Trophoblast cell (in vitro differentiated cells and primary cell): Measurements from ENCODE around the gene MMP15.

Experiments
- DNase-seq, 2 donors: peaks; one replicate each; pipeline ENCODE4 v3.0.0-alpha.2; 2016
- H2AFZ ChIP-seq: 2 replicates; pipeline ENCODE4 v1.6.1; 2013; ENCODE audit warnings: low read length, moderate library complexity, mild to moderate bottlenecking; ENCODE audit not compliant: insufficient read depth, poor library complexity
- H2AK5ac ChIP-seq: 2 replicates; pipeline ENCODE4 v1.6.1; 2013; ENCODE audit warnings: mild to moderate bottlenecking, low read length
- H2BK120ac ChIP-seq: 2 replicates; pipeline ENCODE4 v1.6.1; 2013; ENCODE audit warnings: low read length, mild to moderate bottlenecking, moderate library complexity; ENCODE audit not compliant: insufficient read depth, poor library complexity
- H2BK12ac ChIP-seq: 2 replicates; pipeline ENCODE4 v1.6.1; 2013; ENCODE audit warnings: mild to moderate bottlenecking, low read length, moderate library complexity
- H2BK5ac ChIP-seq: 2 replicates; pipeline ENCODE4 v1.6.1; 2013; ENCODE audit warnings: low read length, low read depth, moderate library complexity, mild to moderate bottlenecking; ENCODE audit not compliant: poor library complexity
- H3K14ac ChIP-seq: 2 replicates; pipeline ENCODE4 v1.6.1; 2013; ENCODE audit warnings: mild to moderate bottlenecking, low read length
- H3K18ac ChIP-seq: 2 replicates; pipeline ENCODE4 v1.6.1; 2013; ENCODE audit warnings: mild to moderate bottlenecking, low read length
- H3K23ac ChIP-seq: 2 replicates; pipeline ENCODE4 v1.6.1; 2013; ENCODE audit warnings: low read length
- H3K27ac ChIP-seq: 2 replicates; pipeline ENCODE4 v1.5.1; 2013; ENCODE audit warnings: low read depth, mild to moderate bottlenecking, inconsistent platforms, low read length, moderate library complexity
- H3K27me3 ChIP-seq: 2 replicates; pipeline ENCODE4 v1.6.1; 2013; ENCODE audit warnings: inconsistent platforms, mild to moderate bottlenecking, low read length, moderate library complexity; ENCODE audit not compliant: insufficient read depth
- H3K36me3 ChIP-seq, 2 experiments: 1 replicate in 1 of 2; 2 replicates in 1 of 2; pipeline ENCODE4 v1.6.1; 2013; ENCODE audit warnings: low read length in 2 of 2, mild to moderate bottlenecking in 2 of 2, moderate library complexity in 1 of 2; ENCODE audit not compliant: insufficient read depth in 2 of 2, control insufficient read depth in 1 of 2
- H3K4ac ChIP-seq: 2 replicates; pipeline ENCODE4 v1.6.1; 2013; ENCODE audit warnings: low read depth, mild to moderate bottlenecking, low read length, moderate library complexity
- H3K4me1 ChIP-seq, 2 experiments: 1 replicate in 1 of 2; 2 replicates in 1 of 2; pipeline ENCODE4 v1.6.1; 2013; ENCODE audit warnings: low read length in 2 of 2, mild to moderate bottlenecking in 2 of 2, moderate library complexity in 1 of 2; ENCODE audit not compliant: insufficient read depth in 2 of 2, control insufficient read depth in 1 of 2
- H3K4me2 ChIP-seq: 2 replicates; pipeline ENCODE4 v1.6.1; 2013; ENCODE audit warnings: inconsistent platforms, mild to moderate bottlenecking, low read length, moderate library complexity
- H3K4me3 ChIP-seq: 2 replicates; pipeline ENCODE4 v1.5.1; 2013; ENCODE audit warnings: mild to moderate bottlenecking, low read depth, low read length, inconsistent platforms
- H3K79me1 ChIP-seq: one replicate; pipeline ENCODE4 v1.6.1; 2013; ENCODE audit warnings: low read length
- H3K79me2 ChIP-seq: 2 replicates; pipeline ENCODE4 v1.6.1; 2013; ENCODE audit warnings: low read length, mild to moderate bottlenecking; ENCODE audit not compliant: control insufficient read depth, insufficient read depth, poor library complexity
- H3K9ac ChIP-seq: 2 replicates; pipeline ENCODE4 v1.6.1; 2013; ENCODE audit warnings: mild to moderate bottlenecking, low read length
- H3K9me3 ChIP-seq: 2 replicates; pipeline ENCODE4 v1.6.1; 2013; ENCODE audit warnings: low read depth, mild to moderate bottlenecking, control low read depth, inconsistent platforms, low read length; ENCODE audit not compliant: insufficient read depth
- H4K12ac ChIP-seq: 2 replicates; pipeline ENCODE4 v1.6.1; 2013; ENCODE audit warnings: low read depth, mild to moderate bottlenecking, low read length, moderate library complexity
- H4K8ac ChIP-seq: 2 replicates; pipeline ENCODE4 v1.6.1; 2013; ENCODE audit warnings: low read depth, mild to moderate bottlenecking, low read length, moderate library complexity
- H4K91ac ChIP-seq: one replicate; pipeline ENCODE4 v1.6.1; 2013; ENCODE audit warnings: low read depth, mild to moderate bottlenecking, low read length, moderate library complexity
- WGBS: extraction: QIAGEN DNeasy Blood & Tissue Kit; methylation state at CpG from one replicate; pipeline ENCODE4 v1.1.7; 2013; ENCODE audit warnings: missing lambda C conversion rate; ENCODE audit not compliant: insufficient read length, insufficient coverage; ENCODE audit errors: extremely low coverage; 5-methylcytosine and 5-hydroxymethylcytosine counted together

MMP15 gene

DNA sequence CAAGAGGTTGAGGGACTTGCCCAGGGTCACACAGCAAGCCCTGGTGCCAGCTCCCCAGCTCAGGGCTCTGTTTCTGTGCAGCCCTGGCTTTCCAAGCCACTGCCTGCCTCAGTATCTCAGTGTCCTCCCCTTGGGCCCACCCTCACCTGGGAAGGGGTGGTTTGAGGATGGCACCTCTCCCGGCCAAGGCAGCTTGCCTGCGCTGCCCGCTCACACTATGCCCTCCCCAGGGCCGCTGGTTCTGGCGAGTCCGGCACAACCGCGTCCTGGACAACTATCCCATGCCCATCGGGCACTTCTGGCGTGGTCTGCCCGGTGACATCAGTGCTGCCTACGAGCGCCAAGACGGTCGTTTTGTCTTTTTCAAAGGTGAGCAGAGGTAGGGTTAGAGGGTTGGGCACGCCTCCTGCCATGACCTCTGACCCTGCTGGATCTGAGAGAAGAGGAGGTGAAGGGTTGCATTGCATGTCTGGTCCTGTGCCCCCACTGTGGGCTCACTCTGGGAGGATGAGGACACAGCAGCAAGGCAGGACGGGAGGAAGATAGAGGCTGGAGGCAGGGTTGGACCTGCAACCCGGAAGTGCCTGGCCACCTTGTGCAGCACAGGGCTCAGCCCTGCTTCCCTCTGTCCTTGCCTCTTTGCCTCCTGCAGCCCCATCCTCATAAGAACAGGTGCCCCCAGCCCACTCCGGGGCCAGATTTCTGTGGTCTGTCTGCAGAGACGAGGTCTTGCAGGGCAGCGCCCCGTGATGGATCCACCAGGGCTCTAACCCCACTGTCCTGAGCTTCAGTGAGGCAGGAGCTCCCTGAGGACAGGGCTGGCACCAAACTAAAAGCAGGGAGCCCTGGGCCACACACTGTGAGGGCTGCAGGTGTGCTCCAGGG is 16.7 kb downstream of the MMP15 start:
- Histone ChIP-seq H2BK5ac (no peak overlapping the region), H4K12ac (no peak overlapping the region), H4K91ac (no peak overlapping the region), H3K4me3 (no peak overlapping the region), H3K4me1 (peaks cover 6 to 7% of the 10 kb centered on the region in 2 experiments), H3K36me3 (peaks cover 47 to 60% of the 10 kb centered on the region in 2 experiments), H3K18ac (no peak overlapping the region), H3K79me1 (no peaks in the 10 kb centered on the region), H2AK5ac (no peak overlapping the region), H2BK12ac (no peak overlapping the region), H3K27me3 (no peaks in the 10 kb centered on the region), H3K79me2 (no peaks in the 10 kb centered on the region), H2BK120ac (no peak overlapping the region), H3K9me3 (peaks cover 2% of the 10 kb centered on the region), H3K4me2 (no peak overlapping the region), H3K14ac (no peak overlapping the region), H3K23ac (no peak overlapping the region), H3K9ac (no peak overlapping the region), H3K4ac (no peak overlapping the region), H3K27ac (no peak overlapping the region), H2AFZ (no peak overlapping the region), H4K8ac (no peak overlapping the region)
- no peak for DNase-seq
- WGBS = no CpG with 5 or more reads among the region's 22 CpGs

DNA sequence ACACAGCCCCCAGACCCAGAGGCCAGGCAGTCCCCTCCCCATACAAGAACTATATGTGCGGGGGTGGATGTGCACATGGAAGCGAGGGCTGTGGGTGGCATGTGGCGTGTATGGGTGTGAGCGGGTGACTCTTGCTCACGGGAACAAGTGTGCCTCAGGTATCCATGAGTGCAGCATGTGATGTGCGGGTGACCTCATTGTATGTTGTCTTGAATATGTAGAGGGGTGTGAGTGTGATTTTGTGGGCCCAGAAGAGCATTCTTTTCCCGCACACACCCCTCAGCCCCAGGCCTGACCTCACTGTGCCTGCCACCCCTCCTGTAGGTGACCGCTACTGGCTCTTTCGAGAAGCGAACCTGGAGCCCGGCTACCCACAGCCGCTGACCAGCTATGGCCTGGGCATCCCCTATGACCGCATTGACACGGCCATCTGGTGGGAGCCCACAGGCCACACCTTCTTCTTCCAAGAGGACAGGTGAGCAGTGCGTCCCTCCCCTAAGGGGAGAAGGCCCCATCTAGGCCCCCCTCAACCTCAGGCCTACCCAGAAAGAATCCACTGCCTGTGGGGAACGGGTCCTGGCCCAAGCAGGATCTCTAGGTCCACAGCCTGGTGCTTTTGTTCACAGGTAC is 17.4 kb downstream of the MMP15 start:
- Histone ChIP-seq H3K4me1 (peaks cover 12 to 14% of the 10 kb centered on the region in 2 experiments), H2BK5ac (no peak overlapping the region), H3K9me3 (peaks cover 2% of the 10 kb centered on the region), H3K4me2 (no peak overlapping the region), H3K18ac (no peak overlapping the region), H3K27me3 (no peaks in the 10 kb centered on the region), H3K4me3 (no peak overlapping the region), H3K27ac (no peak overlapping the region), H3K9ac (no peak overlapping the region), H4K12ac (no peak overlapping the region), H2AK5ac (no peak overlapping the region), H4K91ac (no peak overlapping the region), H3K4ac (no peak overlapping the region), H2BK120ac (no peak overlapping the region), H2AFZ (no peak overlapping the region), H3K14ac (no peak overlapping the region), H3K79me2 (no peaks in the 10 kb centered on the region), H2BK12ac (no peak overlapping the region), H3K79me1 (peaks cover 3% of the 10 kb centered on the region), H3K36me3 (peaks cover 47 to 56% of the 10 kb centered on the region in 2 experiments), H3K23ac (no peak overlapping the region), H4K8ac (no peak overlapping the region)
- no CpG with 5 or more reads among the region's 16 CpGs for WGBS
- DNase-seq = no peak

- H3K14ac ChIP-seq = no peak overlapping the region
- no peak overlapping the region for H3K4me2 ChIP-seq
- no peak overlapping the region for H2BK120ac ChIP-seq
- no peak overlapping the region for H3K27ac ChIP-seq
- no peak overlapping the region for H3K9ac ChIP-seq
- H3K4me1 ChIP-seq = peaks cover 12 to 14% of the 10 kb centered on the region in 2 experiments
- H3K27me3 ChIP-seq = no peaks in the 10 kb centered on the region
- peaks cover 40 to 50% of the 10 kb centered on the region in 2 experiments for H3K36me3 ChIP-seq
- peaks cover 3% of the 10 kb centered on the region for H3K79me1 ChIP-seq
- H4K91ac ChIP-seq = no peak overlapping the region
- H3K9me3 ChIP-seq = peaks cover 2% of the 10 kb centered on the region
- no peak overlapping the region for H3K18ac ChIP-seq
- H2AK5ac ChIP-seq = no peak overlapping the region
- no peak overlapping the region for H4K8ac ChIP-seq
- no peaks in the 10 kb centered on the region for H3K79me2 ChIP-seq
- H3K23ac ChIP-seq = no peak overlapping the region
- peak in 1 of 2 donors; percentile 33 for DNase-seq
- no peak overlapping the region for H3K4me3 ChIP-seq
- H3K4ac ChIP-seq = no peak overlapping the region
- no peak overlapping the region for H2AFZ ChIP-seq
- no peak overlapping the region for H2BK12ac ChIP-seq
- H2BK5ac ChIP-seq = no peak overlapping the region
- no peak overlapping the region for H4K12ac ChIP-seq
- no CpG with 5 or more reads among the region's 7 CpGs for WGBS
These were observed 18.1 kb downstream of the MMP15 start for GRCh38 chr16:58043571-58044155.

- no CpG with 5 or more reads among the region's 9 CpGs for WGBS
- H3K14ac ChIP-seq = no peak overlapping the region
- H2BK5ac ChIP-seq = no peak overlapping the region
- peaks cover 12 to 14% of the 10 kb centered on the region in 2 experiments for H3K4me1 ChIP-seq
- H4K91ac ChIP-seq = no peak overlapping the region
- peaks cover 39 to 50% of the 10 kb centered on the region in 2 experiments for H3K36me3 ChIP-seq
- H2AFZ ChIP-seq = no peak overlapping the region
- H2BK120ac ChIP-seq = no peak overlapping the region
- H3K9ac ChIP-seq = no peak overlapping the region
- H2BK12ac ChIP-seq = no peak overlapping the region
- no peak overlapping the region for H3K4ac ChIP-seq
- H2AK5ac ChIP-seq = no peak overlapping the region
- no peaks in the 10 kb centered on the region for H3K27me3 ChIP-seq
- H4K8ac ChIP-seq = no peak overlapping the region
- no peak overlapping the region for H4K12ac ChIP-seq
- no peak for DNase-seq
- H3K4me3 ChIP-seq = no peak overlapping the region
- H3K4me2 ChIP-seq = no peak overlapping the region
- H3K18ac ChIP-seq = no peak overlapping the region
- H3K23ac ChIP-seq = no peak overlapping the region
- H3K79me2 ChIP-seq = no peaks in the 10 kb centered on the region
- H3K79me1 ChIP-seq = peaks cover 3% of the 10 kb centered on the region
- no peak overlapping the region for H3K27ac ChIP-seq
- H3K9me3 ChIP-seq = peaks cover 2% of the 10 kb centered on the region
These were observed 18.9 kb downstream of the MMP15 start for GRCh38 chr16:58044266-58045019.
